T-helper 1 cell treated with Interleukin-12 subunit alpha and Interleukin-12 subunit beta and Interleukin-4 antibody, amounts not matched to agents 30 μg/mL and 1 μg/mL, for 36 hours (primary cell): ENCODE results near the gene TSKS.

ENCODE experiments used
- H3K27ac Mint-ChIP-seq: one replicate; pipeline ENCODE4 v1.8.0; 2021; ENCODE audit warnings: mild to moderate bottlenecking, mixed read lengths
- H3K27me3 Mint-ChIP-seq: one replicate; pipeline ENCODE4 v1.8.0; 2021; ENCODE audit warnings: low read depth, mixed read lengths
- H3K36me3 Mint-ChIP-seq: one replicate; pipeline ENCODE4 v1.8.0; 2021; ENCODE audit warnings: low read depth, mixed read lengths
- H3K4me1 Mint-ChIP-seq: one replicate; pipeline ENCODE4 v1.8.0; 2021; ENCODE audit warnings: low read depth, mixed read lengths
- H3K4me3 Mint-ChIP-seq: one replicate; pipeline ENCODE4 v1.8.0; 2021; ENCODE audit warnings: mild to moderate bottlenecking, moderate library complexity, mixed read lengths
- H3K9me3 Mint-ChIP-seq: one replicate; pipeline ENCODE4 v1.8.0; 2021; ENCODE audit warnings: mixed read lengths

TSKS gene

DNA sequence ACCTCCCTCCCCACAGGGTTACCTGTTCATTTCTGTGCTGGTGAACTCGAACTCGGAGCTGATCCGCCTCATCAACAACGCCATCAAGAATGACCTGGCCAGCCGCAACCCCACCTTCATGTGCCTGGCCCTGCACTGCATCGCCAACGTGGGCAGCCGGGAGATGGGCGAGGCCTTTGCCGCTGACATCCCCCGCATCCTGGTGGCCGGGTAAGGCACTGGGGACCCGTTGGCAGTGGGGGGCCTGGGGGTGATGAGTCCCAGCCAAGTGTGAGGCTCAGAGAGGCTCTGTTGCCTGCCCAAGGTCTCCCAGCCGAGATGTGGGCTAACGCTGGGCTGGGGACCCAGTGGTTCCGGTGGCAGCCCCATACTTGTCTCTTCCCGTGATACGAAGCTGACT lies 19.4 kb upstream of the TSKS start:
- no peak overlapping the region for H3K27ac Mint-ChIP-seq
- no peaks in the 10 kb centered on the region for H3K9me3 Mint-ChIP-seq
- no peak overlapping the region for H3K4me3 Mint-ChIP-seq
- H3K36me3 Mint-ChIP-seq = peaks cover 29% of the 10 kb centered on the region
- no peaks in the 10 kb centered on the region for H3K27me3 Mint-ChIP-seq
- H3K4me1 Mint-ChIP-seq = peaks cover 8% of the 10 kb centered on the region

GRCh38 chr19:49781394-49781793 lies 18.3 kb upstream of the TSKS start:
- Mint-ChIP-seq H3K4me1 (peaks cover 9% of the 10 kb centered on the region), H3K4me3 (no peak overlapping the region), H3K27ac (peak overlapping the region; percentile 43), H3K27me3 (no peaks in the 10 kb centered on the region), H3K9me3 (no peaks in the 10 kb centered on the region), H3K36me3 (peaks cover 27% of the 10 kb centered on the region)

DNA sequence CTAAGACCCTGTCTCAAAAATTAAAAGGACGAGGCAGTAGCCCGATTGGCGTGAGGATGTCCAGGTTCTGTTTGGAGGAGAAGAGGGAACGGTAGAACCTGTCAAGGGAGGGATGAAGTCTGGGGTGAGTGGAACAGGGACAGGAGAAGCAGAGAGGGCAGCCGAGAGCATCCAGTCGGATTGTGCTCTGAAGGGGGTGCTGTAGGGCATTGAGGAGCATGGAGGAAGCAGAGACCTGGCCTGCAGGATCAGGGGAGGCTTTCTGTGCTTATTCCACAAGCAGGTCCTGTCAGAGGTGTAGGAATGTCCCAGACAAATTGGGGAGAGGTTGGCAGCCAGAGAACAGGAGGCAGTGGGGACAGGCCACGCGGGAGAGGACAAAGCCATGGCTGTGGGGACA lies 17.8 kb upstream of the TSKS start:
- Mint-ChIP-seq H3K27ac (no peak overlapping the region), H3K36me3 (peaks cover 25% of the 10 kb centered on the region), H3K4me1 (peaks cover 12% of the 10 kb centered on the region), H3K9me3 (no peaks in the 10 kb centered on the region), H3K27me3 (no peaks in the 10 kb centered on the region), H3K4me3 (no peak overlapping the region)

- Mint-ChIP-seq H3K4me3 (no peak overlapping the region), H3K27me3 (no peaks in the 10 kb centered on the region), H3K27ac (no peak overlapping the region), H3K9me3 (no peaks in the 10 kb centered on the region), H3K36me3 (peaks cover 20% of the 10 kb centered on the region), H3K4me1 (peaks cover 12% of the 10 kb centered on the region)
These were observed 16.8 kb upstream of the TSKS start for GRCh38 chr19:49779731-49780555.

GRCh38 chr19:49776371-49776764 lies 13.3 kb upstream of the TSKS start:
- H3K36me3 Mint-ChIP-seq = peaks cover 13% of the 10 kb centered on the region
- H3K27ac Mint-ChIP-seq = no peak overlapping the region
- no peaks in the 10 kb centered on the region for H3K27me3 Mint-ChIP-seq
- no peaks in the 10 kb centered on the region for H3K9me3 Mint-ChIP-seq
- H3K4me3 Mint-ChIP-seq = no peak overlapping the region
- H3K4me1 Mint-ChIP-seq = peaks cover 16% of the 10 kb centered on the region

GRCh38 chr19:49775742-49776370 lies 12.8 kb upstream of the TSKS start:
- H3K9me3 Mint-ChIP-seq = no peaks in the 10 kb centered on the region
- H3K27me3 Mint-ChIP-seq = no peaks in the 10 kb centered on the region
- H3K36me3 Mint-ChIP-seq = peaks cover 11% of the 10 kb centered on the region
- H3K27ac Mint-ChIP-seq = no peak overlapping the region
- H3K4me1 Mint-ChIP-seq = peaks cover 16% of the 10 kb centered on the region
- H3K4me3 Mint-ChIP-seq = no peak overlapping the region

- no peaks in the 10 kb centered on the region for H3K9me3 Mint-ChIP-seq
- peaks cover 12% of the 10 kb centered on the region for H3K36me3 Mint-ChIP-seq
- H3K4me1 Mint-ChIP-seq = peaks cover 13% of the 10 kb centered on the region
- no peak overlapping the region for H3K4me3 Mint-ChIP-seq
- no peaks in the 10 kb centered on the region for H3K27me3 Mint-ChIP-seq
- H3K27ac Mint-ChIP-seq = no peak overlapping the region
These were observed 11.9 kb upstream of the TSKS start for GRCh38 chr19:49774969-49775368.

DNA sequence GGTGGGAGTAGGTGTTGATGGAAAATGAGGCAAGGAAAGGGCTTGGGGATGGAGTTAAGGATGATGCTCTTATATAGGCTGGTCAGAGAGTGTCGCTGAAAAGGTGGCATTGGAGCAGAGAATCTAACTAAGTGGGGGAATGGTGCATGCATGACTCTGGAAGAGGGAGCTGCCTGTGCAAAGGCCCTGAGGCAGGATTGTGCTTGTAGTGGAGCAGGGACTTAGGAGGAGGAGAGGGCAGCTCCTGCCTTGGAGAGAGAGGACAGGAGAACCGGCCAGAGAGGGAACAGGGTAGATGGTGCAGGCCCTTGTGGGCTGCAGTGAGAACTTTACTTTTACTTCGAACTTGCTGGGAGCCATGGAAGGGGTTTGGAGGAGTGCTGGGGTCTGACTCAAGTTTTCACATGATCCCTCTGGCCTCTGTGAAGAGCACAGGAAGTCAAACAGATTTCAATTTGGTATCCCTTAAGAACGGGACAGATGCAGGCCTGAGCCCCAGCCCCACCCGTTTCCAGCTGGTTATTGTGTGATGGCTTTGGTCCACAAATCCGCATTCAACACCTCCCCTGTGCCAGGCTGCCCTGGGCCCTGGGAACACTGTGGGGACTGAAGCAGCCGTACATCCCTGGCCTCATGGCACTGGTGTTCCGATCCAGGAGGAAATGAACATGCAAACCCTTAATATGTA lies 10.7 kb upstream of the TSKS start:
- H3K36me3 Mint-ChIP-seq = peaks cover 13% of the 10 kb centered on the region
- H3K9me3 Mint-ChIP-seq = no peaks in the 10 kb centered on the region
- peaks cover 15% of the 10 kb centered on the region for H3K4me1 Mint-ChIP-seq
- peak overlapping the region; percentile 55 for H3K27ac Mint-ChIP-seq
- no peaks in the 10 kb centered on the region for H3K27me3 Mint-ChIP-seq
- no peak overlapping the region for H3K4me3 Mint-ChIP-seq

DNA sequence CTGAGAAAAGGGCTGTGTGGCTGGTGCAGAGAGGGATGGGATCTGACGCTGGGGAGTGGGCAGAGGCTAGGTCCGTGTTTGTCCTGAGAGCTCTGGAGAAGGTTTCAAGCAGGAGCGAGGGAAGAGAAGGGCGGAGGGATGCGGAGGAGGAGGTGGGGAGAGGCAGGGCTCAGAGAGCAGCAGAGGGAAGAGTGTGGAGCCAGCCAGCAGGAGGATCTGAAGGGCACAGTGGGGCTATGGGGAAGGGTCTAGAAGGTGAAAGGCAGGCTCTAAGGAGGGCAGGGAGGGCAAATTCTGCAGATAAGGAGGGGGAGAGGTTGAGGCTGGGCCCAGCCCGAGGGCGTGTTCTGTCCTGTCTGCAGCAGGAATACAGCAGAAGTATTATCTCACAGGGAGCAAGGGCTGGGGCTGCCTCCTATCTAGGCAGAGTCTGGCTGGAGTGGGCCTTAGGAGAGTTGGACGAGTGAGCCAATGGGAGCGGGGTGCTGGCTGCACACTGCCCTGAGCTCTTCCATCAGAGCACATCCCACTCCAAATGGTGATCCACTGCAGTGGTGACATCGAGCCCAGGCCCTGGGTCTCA lies 9.8 kb upstream of the TSKS start:
- no peaks in the 10 kb centered on the region for H3K27me3 Mint-ChIP-seq
- H3K9me3 Mint-ChIP-seq = no peaks in the 10 kb centered on the region
- H3K27ac Mint-ChIP-seq = no peak overlapping the region
- H3K4me1 Mint-ChIP-seq = peaks cover 22% of the 10 kb centered on the region
- H3K4me3 Mint-ChIP-seq = no peak overlapping the region
- H3K36me3 Mint-ChIP-seq = peaks cover 15% of the 10 kb centered on the region

DNA sequence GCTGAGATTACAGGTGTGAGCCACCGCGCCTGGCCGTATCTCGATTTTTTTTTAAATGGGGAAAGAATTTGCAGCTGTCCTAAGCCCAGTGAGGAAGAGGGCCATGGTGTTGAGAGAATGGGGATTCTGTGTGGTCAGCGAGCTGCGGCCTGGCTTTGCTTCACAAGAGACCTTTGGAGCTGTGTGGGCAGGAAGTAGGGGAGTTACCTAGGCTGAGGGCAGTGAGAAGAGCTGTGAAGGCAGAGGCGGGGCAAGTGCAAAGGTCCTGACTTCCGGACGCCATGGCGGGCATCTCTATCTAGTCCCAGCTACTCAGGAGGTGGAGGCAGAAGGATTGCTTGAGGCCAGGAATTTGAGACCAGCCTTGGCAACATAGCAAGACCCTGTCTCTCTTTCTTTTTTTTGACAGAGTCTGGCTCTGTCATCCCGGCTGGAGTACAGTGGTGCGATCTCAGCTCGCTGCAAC lies 8.6 kb upstream of the TSKS start:
- no peaks in the 10 kb centered on the region for H3K27me3 Mint-ChIP-seq
- peaks cover 29% of the 10 kb centered on the region for H3K4me1 Mint-ChIP-seq
- H3K36me3 Mint-ChIP-seq = peaks cover 15% of the 10 kb centered on the region
- no peaks in the 10 kb centered on the region for H3K9me3 Mint-ChIP-seq
- no peak overlapping the region for H3K4me3 Mint-ChIP-seq
- no peak overlapping the region for H3K27ac Mint-ChIP-seq

GRCh38 chr19:49770529-49770928 lies 7.4 kb upstream of the TSKS start:
- peaks cover 30% of the 10 kb centered on the region for H3K4me1 Mint-ChIP-seq
- H3K27ac Mint-ChIP-seq = no peak overlapping the region

DNA sequence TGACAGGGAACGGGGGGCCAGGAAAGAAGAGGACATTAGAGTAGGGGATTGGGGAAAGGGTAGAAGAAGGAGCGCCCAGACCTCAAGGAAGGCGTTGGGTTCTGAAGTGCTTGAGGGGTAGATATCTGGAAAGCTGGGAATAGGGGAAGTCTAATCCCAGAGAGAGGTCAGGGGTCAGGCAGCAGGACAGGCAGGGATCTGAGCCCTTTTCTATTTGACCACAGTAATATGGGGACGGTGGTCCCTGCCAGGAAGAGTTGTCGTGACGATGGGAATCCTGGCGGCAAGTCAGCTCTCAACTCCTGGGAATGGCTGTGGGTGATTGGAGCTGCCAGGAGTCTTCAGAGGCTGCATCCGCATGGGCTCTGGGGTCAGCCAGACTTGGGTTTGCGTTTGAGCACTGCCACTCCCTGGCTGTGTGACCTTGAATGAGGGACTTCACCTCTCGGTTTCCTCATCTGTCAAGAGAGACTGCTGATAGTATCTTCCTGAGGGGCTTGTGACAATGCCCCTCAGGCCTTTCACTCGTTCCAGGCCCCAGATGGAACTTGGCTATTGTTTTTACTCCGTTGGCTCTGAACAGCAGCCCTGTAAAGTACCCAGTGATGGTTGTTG lies 5.0 kb upstream of the TSKS start:
- Mint-ChIP-seq H3K4me1 (peaks cover 30% of the 10 kb centered on the region), H3K27ac (peak overlapping the region; percentile 67)

More at GRCh38 chr19:49770529-49770928, 7.4 kb upstream of the TSKS start:
- no peaks in the 10 kb centered on the region for H3K9me3 Mint-ChIP-seq
- H3K36me3 Mint-ChIP-seq = peaks cover 15% of the 10 kb centered on the region
- H3K4me3 Mint-ChIP-seq = no peak overlapping the region
- H3K27me3 Mint-ChIP-seq = no peaks in the 10 kb centered on the region

GRCh38 chr19:49767381-49767780 lies 4.3 kb upstream of the TSKS start:
- no peaks in the 10 kb centered on the region for H3K27me3 Mint-ChIP-seq
- H3K4me1 Mint-ChIP-seq = peaks cover 30% of the 10 kb centered on the region

More for the DNA sequence above, 5.0 kb upstream of the TSKS start:
- H3K36me3 Mint-ChIP-seq = peaks cover 11% of the 10 kb centered on the region
- H3K27me3 Mint-ChIP-seq = no peaks in the 10 kb centered on the region
- peak overlapping the region; percentile 94 for H3K4me3 Mint-ChIP-seq
- no peaks in the 10 kb centered on the region for H3K9me3 Mint-ChIP-seq

DNA sequence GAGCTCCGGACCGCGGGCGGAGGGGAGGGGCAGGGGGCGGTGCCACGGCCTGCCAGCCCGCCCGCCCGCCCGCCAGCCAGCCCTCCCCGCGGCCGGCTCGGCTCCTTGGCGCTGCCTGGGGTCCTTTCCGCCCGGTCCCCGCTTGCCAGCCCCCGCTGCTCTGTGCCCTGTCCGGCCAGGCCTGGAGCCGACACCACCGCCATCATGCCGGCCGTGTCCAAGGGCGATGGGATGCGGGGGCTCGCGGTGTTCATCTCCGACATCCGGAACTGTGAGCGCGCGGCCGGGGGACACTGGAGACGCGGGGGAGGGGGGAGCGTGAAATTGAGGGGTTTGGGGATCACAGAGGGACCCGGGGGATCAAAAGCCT lies 3.8 kb upstream of the TSKS start, which contains the start of gene AP2A1:
AP2A1 (plus strand) TSS at position 72 of the 370 bp plus-strand sequence; CDS start at position 205, 133 bp downstream.
- peak within 1 kb of the TSS; percentile 94 for H3K4me3 Mint-ChIP-seq
- peak within 1 kb of the TSS; percentile 90 for H3K27ac Mint-ChIP-seq
- H3K4me1 Mint-ChIP-seq = peaks cover 30% of the 10 kb centered on the region
- no peaks in the 10 kb centered on the region for H3K27me3 Mint-ChIP-seq
- H3K36me3 Mint-ChIP-seq = peaks cover 8% of the 10 kb centered on the region
- no peaks in the 10 kb centered on the region for H3K9me3 Mint-ChIP-seq

More at GRCh38 chr19:49767381-49767780, 4.3 kb upstream of the TSKS start:
- Mint-ChIP-seq H3K27ac (peak overlapping the region; percentile 67), H3K9me3 (no peaks in the 10 kb centered on the region), H3K36me3 (peaks cover 8% of the 10 kb centered on the region), H3K4me3 (peak overlapping the region; percentile 94)
